Myocyte (in vitro differentiated cells): ENCODE data around the gene PRRT4. TPM values are rescaled to one million over a fixed set of nuclear protein-coding genes. Genes with fewer than 3 reads are reported as not detected.

ENCODE experiments used
- DNase-seq: peaks from one replicate; pipeline ENCODE4 v3.0.0-alpha.2; 2012; ENCODE audit warnings: low read depth
- total RNA-seq: library from RNA; depleted of rRNA; stranded (reverse); fragments of >200 nt; gene quantifications from 2 replicates; pipeline ENCODE4 v1.2.3, GENCODE V29; 2014

The PRRT4 gene
- total RNA-seq, 1 donor from 2014 or later: 4.2 TPM

GRCh38 chr7:128349466-128349825 is 12.0 kb downstream of the PRRT4 start:
- DNase-seq: peak; percentile 26

- DNase-seq: peak; percentile 82
These were observed 13.8 kb downstream of the PRRT4 start for GRCh38 chr7:128347647-128348097.

- DNase-seq: no peak
These were observed 17.1 kb downstream of the PRRT4 start for GRCh38 chr7:128344431-128344774.

- peak; percentile 99 for DNase-seq
These were observed 17.7 kb downstream of the PRRT4 start, which contains the start of gene RBM28 for GRCh38 chr7:128343554-128344430. Gene RBM28 (minus strand): TSS chr7:128343908. CDS start chr7:128343793, 115 bp downstream.

- DNase-seq: no peak
These were observed 19.8 kb downstream of the PRRT4 start for GRCh38 chr7:128341733-128342132.

GRCh38 chr7:128335730-128336129 is 25.8 kb downstream of the PRRT4 start:
- DNase-seq: no peak

- DNase-seq: no peak
These were observed 37.2 kb downstream of the PRRT4 start for GRCh38 chr7:128324368-128324680.

GRCh38 chr7:128323459-128324367 is 37.8 kb downstream of the PRRT4 start:
- DNase-seq: no peak

GRCh38 chr7:128323040-128323439 is 38.5 kb downstream of the PRRT4 start:
- DNase-seq: no peak

GRCh38 chr7:128322040-128322643 is 39.3 kb downstream of the PRRT4 start:
- peak; percentile 84 for DNase-seq

- DNase-seq: no peak
These were observed 40.5 kb downstream of the PRRT4 start for GRCh38 chr7:128321044-128321422.

- no peak for DNase-seq
These were observed 42.8 kb downstream of the PRRT4 start for GRCh38 chr7:128318691-128319090.

GRCh38 chr7:128311013-128311412 is 50.5 kb downstream of the PRRT4 start:
- DNase-seq: no peak

GRCh38 chr7:128310499-128310898 is 51.0 kb downstream of the PRRT4 start:
- no peak for DNase-seq

GRCh38 chr7:128309976-128310375 is 51.5 kb downstream of the PRRT4 start:
- no peak for DNase-seq

- DNase-seq: no peak
These were observed 52.4 kb downstream of the PRRT4 start for GRCh38 chr7:128309124-128309523.

GRCh38 chr7:128307061-128307460 is 54.4 kb downstream of the PRRT4 start:
- DNase-seq: peak; percentile 36

GRCh38 chr7:128304212-128304611 is 57.3 kb downstream of the PRRT4 start:
- peak; percentile 98 for DNase-seq

- DNase-seq: no peak
These were observed 57.8 kb downstream of the PRRT4 start for GRCh38 chr7:128303643-128304042.

- no peak for DNase-seq
These were observed 58.4 kb downstream of the PRRT4 start for GRCh38 chr7:128303133-128303532.

- DNase-seq: peak; percentile 91
These were observed 59.4 kb downstream of the PRRT4 start for GRCh38 chr7:128302139-128302538.
